Cardiac fibroblast (primary cell): ENCODE data around the gene BRD7.

Experiments
- DNase-seq, 2 donors: peaks; one replicate each; pipeline versions ENCODE4 v3.0.0 to v3.0.0-alpha.2; 2010; ENCODE audit warnings: low read depth in 2 of 2
- H3K4me3 ChIP-seq, 2 donors: replicated peaks in 1 of 2; 1 replicate in 1 of 2; 2 replicates in 1 of 2; pipeline ENCODE4 v1.5.1; 2011; ENCODE audit warnings: low read depth in 2 of 2, low read length in 2 of 2, mild to moderate bottlenecking in 2 of 2, moderate library complexity in 1 of 2
- TF ChIP-seq, protein P1 (sequence below): IDR thresholded peaks from one replicate; pipeline ENCODE4 v1.5.1; 2011; ENCODE audit warnings: low read depth, mild to moderate bottlenecking, low read length, inconsistent platforms

Gene BRD7

DNA sequence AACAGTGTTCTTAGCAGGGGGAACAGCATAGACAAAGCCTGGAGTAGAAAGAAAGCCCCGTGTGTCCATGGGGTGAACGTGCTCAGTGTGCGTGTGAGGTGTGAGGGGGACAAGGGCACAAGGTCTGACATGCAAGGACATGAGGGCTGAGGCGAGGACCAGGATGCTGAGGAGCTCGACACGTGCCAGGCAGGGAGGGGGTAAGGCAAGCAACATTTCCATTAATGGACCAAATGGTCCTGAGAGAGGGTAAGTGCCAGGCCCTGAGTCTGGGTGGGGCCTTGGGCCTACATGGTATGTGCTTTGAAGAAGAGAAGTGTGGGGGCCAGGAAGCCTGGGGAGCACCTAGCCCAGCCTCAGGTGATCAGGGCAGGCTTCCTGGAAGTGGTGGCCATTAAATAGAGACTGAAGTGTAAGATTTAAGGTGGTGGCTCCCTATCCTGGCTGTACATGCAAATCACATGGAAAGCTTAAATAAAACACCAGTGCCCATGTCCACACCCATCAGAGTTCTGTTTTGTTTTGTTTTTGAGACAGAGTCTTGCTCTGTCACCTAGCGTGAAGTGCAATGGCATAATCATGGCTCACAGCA is 73.2 kb downstream of the BRD7 start:
- H3K4me3 ChIP-seq: no peak overlapping the region
- DNase-seq: no peak
- TF ChIP-seq, protein P1, sequence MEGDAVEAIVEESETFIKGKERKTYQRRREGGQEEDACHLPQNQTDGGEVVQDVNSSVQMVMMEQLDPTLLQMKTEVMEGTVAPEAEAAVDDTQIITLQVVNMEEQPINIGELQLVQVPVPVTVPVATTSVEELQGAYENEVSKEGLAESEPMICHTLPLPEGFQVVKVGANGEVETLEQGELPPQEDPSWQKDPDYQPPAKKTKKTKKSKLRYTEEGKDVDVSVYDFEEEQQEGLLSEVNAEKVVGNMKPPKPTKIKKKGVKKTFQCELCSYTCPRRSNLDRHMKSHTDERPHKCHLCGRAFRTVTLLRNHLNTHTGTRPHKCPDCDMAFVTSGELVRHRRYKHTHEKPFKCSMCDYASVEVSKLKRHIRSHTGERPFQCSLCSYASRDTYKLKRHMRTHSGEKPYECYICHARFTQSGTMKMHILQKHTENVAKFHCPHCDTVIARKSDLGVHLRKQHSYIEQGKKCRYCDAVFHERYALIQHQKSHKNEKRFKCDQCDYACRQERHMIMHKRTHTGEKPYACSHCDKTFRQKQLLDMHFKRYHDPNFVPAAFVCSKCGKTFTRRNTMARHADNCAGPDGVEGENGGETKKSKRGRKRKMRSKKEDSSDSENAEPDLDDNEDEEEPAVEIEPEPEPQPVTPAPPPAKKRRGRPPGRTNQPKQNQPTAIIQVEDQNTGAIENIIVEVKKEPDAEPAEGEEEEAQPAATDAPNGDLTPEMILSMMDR: no peak

- TF ChIP-seq, protein P1: no peak
- no peak for DNase-seq
- no peak overlapping the region for H3K4me3 ChIP-seq
Observed at GRCh38 chr16:50294955-50295354, 73.8 kb downstream of the BRD7 start.

- H3K4me3 ChIP-seq: no peak overlapping the region
- no peak for DNase-seq
- TF ChIP-seq, protein P1: no peak
Observed at GRCh38 chr16:50293994-50294855, 74.6 kb downstream of the BRD7 start.

DNA sequence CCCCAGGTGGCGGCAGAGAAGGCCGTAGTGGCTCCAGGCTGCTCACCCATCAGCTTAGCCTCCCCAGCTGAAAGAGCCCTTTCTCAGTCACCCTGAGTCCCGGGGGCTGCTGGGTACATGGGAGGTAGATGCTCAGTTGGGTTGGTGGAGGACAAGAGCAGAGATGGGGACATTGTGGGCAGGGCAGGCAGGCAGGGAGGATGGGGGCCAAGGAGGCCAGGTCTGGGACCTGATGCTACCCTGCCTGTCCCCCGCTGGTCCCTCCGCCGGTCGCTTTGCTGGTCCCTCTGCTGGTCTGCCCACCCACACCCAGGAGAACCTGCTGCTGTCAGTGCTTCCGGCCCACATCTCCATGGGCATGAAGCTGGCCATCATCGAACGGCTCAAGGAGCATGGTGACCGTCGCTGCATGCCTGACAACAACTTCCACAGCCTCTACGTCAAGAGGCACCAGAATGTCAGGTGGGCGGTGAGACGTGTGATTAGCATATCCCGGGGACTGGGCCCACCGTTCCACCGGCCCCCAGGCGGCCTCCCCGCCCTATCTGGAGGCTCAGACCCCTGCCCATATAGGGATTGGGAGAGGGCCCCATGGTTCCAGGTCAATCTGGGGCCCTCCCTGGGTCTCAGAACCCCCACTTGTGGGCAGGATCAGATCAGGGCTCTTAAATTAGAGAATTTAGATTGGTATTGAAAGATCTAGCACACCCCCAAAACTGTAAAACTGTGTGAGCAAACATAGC is 75.6 kb downstream of the BRD7 start:
- no peak overlapping the region for H3K4me3 ChIP-seq
- no peak for DNase-seq
- TF ChIP-seq, protein P1: no peak

GRCh38 chr16:50292566-50292948 is 76.2 kb downstream of the BRD7 start:
- no peak for DNase-seq
- TF ChIP-seq, protein P1: no peak
- H3K4me3 ChIP-seq: no peak overlapping the region

GRCh38 chr16:50291719-50292565 is 76.8 kb downstream of the BRD7 start:
- H3K4me3 ChIP-seq: no peak overlapping the region
- TF ChIP-seq, protein P1: no peak
- DNase-seq: no peak
